HepG2 (cell line): ENCODE results near the gene KRTAP29-1. TPM values are rescaled to one million over a fixed set of nuclear protein-coding genes. Genes with fewer than 3 reads are reported as not detected.
A peak's percentile ranks its signal among the peaks of the same experiment; 100 is the strongest.

Experiments
- CAMTA2 ChIP-seq: sonication (generic); formaldehyde crosslinking; IDR thresholded peaks from 2 replicates; pipeline ENCODE4 v1.4.0; 2020; ENCODE audit warnings: mild to moderate bottlenecking, missing genetic modification reagents, borderline replicate concordance
- CENPX ChIP-seq: sonication (generic); formaldehyde crosslinking; IDR thresholded peaks from 2 replicates; pipeline ENCODE4 v1.9.0; 2021; ENCODE audit warnings: mild to moderate bottlenecking, missing genetic modification reagents, moderate library complexity
- ELF1 ChIP-seq: sonication (generic); formaldehyde crosslinking; IDR thresholded peaks from 2 replicates; pipeline ENCODE4 v1.4.0; 2020; ENCODE audit warnings: missing genetic modification reagents
- GATA4 ChIP-seq: sonication (generic); IDR thresholded peaks from 2 replicates; pipeline ENCODE4 v1.6.1; 2016; ENCODE audit warnings: antibody characterized with exemption, low read depth, borderline replicate concordance
- HNF4A ChIP-seq: sonication (generic); formaldehyde crosslinking; IDR thresholded peaks from 2 replicates; pipeline ENCODE4 v1.4.0; 2020; ENCODE audit warnings: missing genetic modification reagents
- MAZ ChIP-seq, 2 experiments: sonication (generic) in 1 of 2; formaldehyde crosslinking in 1 of 2; IDR thresholded peaks; 2 replicates each; pipeline versions ENCODE4 v1.5.0 to v1.6.1; 2012 to 2020; ENCODE audit warnings: low read depth in 2 of 2, mild to moderate bottlenecking in 2 of 2, borderline replicate concordance in 1 of 2, improper control_type of control experiment in 1 of 2, low read length in 1 of 2, missing genetic modification reagents in 1 of 2, moderate library complexity in 1 of 2
- MBD4 ChIP-seq: IDR thresholded peaks from 2 replicates; pipeline ENCODE4 v1.6.1; 2012; ENCODE audit warnings: low read length, inconsistent platforms, borderline replicate concordance
- MEIS1 ChIP-seq: sonication (generic); formaldehyde crosslinking; IDR thresholded peaks from 2 replicates; pipeline ENCODE4 v1.9.0; 2021; ENCODE audit warnings: mild to moderate bottlenecking, missing genetic modification reagents, moderate library complexity, borderline replicate concordance
- MEIS2 ChIP-seq: sonication (generic); formaldehyde crosslinking; IDR thresholded peaks from 2 replicates; pipeline ENCODE4 v1.9.0; 2021; ENCODE audit warnings: mild to moderate bottlenecking, missing genetic modification reagents
- MXD4 ChIP-seq: IDR thresholded peaks from 2 replicates; pipeline ENCODE4 v1.6.1; 2016; ENCODE audit warnings: mild to moderate bottlenecking, missing biosample characterization, missing genetic modification reagents
- NFATC3 ChIP-seq: sonication (generic); formaldehyde crosslinking; IDR thresholded peaks from 2 replicates; pipeline ENCODE4 v1.5.1; 2020; ENCODE audit warnings: mild to moderate bottlenecking, missing genetic modification reagents
- NFYC ChIP-seq: IDR thresholded peaks from 2 replicates; pipeline ENCODE4 v1.6.1; 2016; ENCODE audit warnings: missing genetic modification reagents, missing compliant biosample characterization
- PRPF4 ChIP-seq: fragments of 200-400 bp; formaldehyde crosslinking; IDR thresholded peaks from 2 replicates; pipeline ENCODE4 v1.6.1; 2016; ENCODE audit warnings: low read length, low read depth; ENCODE audit not compliant: poor library complexity, severe bottlenecking
- SETDB1 ChIP-seq: sonication (generic); formaldehyde crosslinking; IDR thresholded peaks from 2 replicates; pipeline ENCODE4 v1.5.1; 2020; ENCODE audit warnings: missing genetic modification reagents, mild to moderate bottlenecking, borderline replicate concordance
- SMAD1 ChIP-seq: sonication (generic); formaldehyde crosslinking; IDR thresholded peaks from 2 replicates; pipeline ENCODE4 v1.4.0; 2020; ENCODE audit warnings: missing genetic modification reagents, low read depth, mild to moderate bottlenecking, borderline replicate concordance
- TEAD3 ChIP-seq: optimal IDR thresholded peaks from 2 replicates; pipeline ENCODE3; 2016; ENCODE audit warnings: borderline replicate concordance
- ZBTB7B ChIP-seq: sonication (generic); formaldehyde crosslinking; IDR thresholded peaks from 2 replicates; pipeline ENCODE4 v1.4.0; 2020; ENCODE audit warnings: missing genetic modification reagents
- ZC3H4 ChIP-seq: sonication (generic); formaldehyde crosslinking; IDR thresholded peaks from 2 replicates; pipeline ENCODE4 v1.4.0; 2020; ENCODE audit warnings: missing genetic modification reagents, borderline replicate concordance
- ZFP82 ChIP-seq: sonication (generic); formaldehyde crosslinking; IDR thresholded peaks from 2 replicates; pipeline ENCODE4 v1.5.1; 2020; ENCODE audit warnings: mild to moderate bottlenecking, missing genetic modification reagents, borderline replicate concordance
- ZFX ChIP-seq: sonication (generic); formaldehyde crosslinking; IDR thresholded peaks from 2 replicates; pipeline ENCODE4 v1.4.0; 2020; ENCODE audit warnings: mild to moderate bottlenecking, low read depth, missing genetic modification reagents, moderate library complexity
- ZNF20 ChIP-seq: sonication (generic); formaldehyde crosslinking; IDR thresholded peaks from 2 replicates; pipeline ENCODE4 v1.4.0; 2020; ENCODE audit warnings: mild to moderate bottlenecking, moderate library complexity, missing genetic modification reagents
- ZNF292 ChIP-seq: sonication (generic); formaldehyde crosslinking; IDR thresholded peaks from 2 replicates; pipeline ENCODE4 v1.8.1; 2022; ENCODE audit warnings: mild to moderate bottlenecking, low read depth, missing genetic modification reagents, borderline replicate concordance
- ZNF615 ChIP-seq: sonication (generic); formaldehyde crosslinking; IDR thresholded peaks from 2 replicates; pipeline ENCODE4 v1.5.0; 2020; ENCODE audit warnings: mild to moderate bottlenecking, missing genetic modification reagents, borderline replicate concordance
- ZNF687 ChIP-seq: sonication (generic); formaldehyde crosslinking; IDR thresholded peaks from 2 replicates; pipeline ENCODE4 v1.5.1; 2020; ENCODE audit warnings: mild to moderate bottlenecking, missing genetic modification reagents, moderate library complexity
- ZNF746 ChIP-seq: sonication (generic); formaldehyde crosslinking; IDR thresholded peaks from 2 replicates; pipeline ENCODE4 v1.8.0; 2022; ENCODE audit warnings: mild to moderate bottlenecking, missing genetic modification reagents
- ZNF75D ChIP-seq: sonication (generic); formaldehyde crosslinking; IDR thresholded peaks from 2 replicates; pipeline ENCODE4 v1.8.1; 2023; ENCODE audit warnings: missing genetic modification reagents, mild to moderate bottlenecking, borderline replicate concordance
- ZNF768 ChIP-seq: sonication (generic); formaldehyde crosslinking; IDR thresholded peaks from 2 replicates; pipeline ENCODE4 v1.4.0; 2020; ENCODE audit warnings: missing genetic modification reagents
- ZNF841 ChIP-seq: sonication (generic); formaldehyde crosslinking; IDR thresholded peaks from 2 replicates; pipeline ENCODE4 v1.8.1; 2023; ENCODE audit warnings: missing genetic modification reagents, borderline replicate concordance
- polyA plus RNA-seq, 8 experiments: library from polyadenylated mRNA; depleted of rRNA in 3 of 8; stranded (reverse) in 7 of 8; unstranded in 1 of 8; fragments of >200 nt; fragmentation: Illumina TruSeq in 4 of 8; extraction: Trizol in 4 of 8; gene quantifications; 2 replicates each; pipeline versions ENCODE4 v1.2.1 to v1.2.3, GENCODE V29; 2011 to 2016; ENCODE audit warnings: low read depth in 4 of 8, missing spikeins in 1 of 8, mixed read lengths in 1 of 8; ENCODE audit not compliant: insufficient read depth in 1 of 8
- total RNA-seq, 5 experiments: library from RNA; depleted of rRNA; stranded (reverse); fragments of >200 nt; fragmentation: Illumina TruSeq; extraction: Trizol; gene quantifications; 2 replicates each; pipeline ENCODE4 v1.2.3, GENCODE V29; 2016; ENCODE audit warnings: low read depth in 1 of 5

KRTAP29-1 gene
- total and polyA plus RNA-seq, 2 of the 13 experiments (the other 11 are each of a cell fraction or from before 2014, with no cell fraction given) = not detected

GRCh38 chr17:41329279-41329948 is 26.8 kb upstream of the KRTAP29-1 start (continued):
- peak; percentile 44; the same call in 1 of the 2 replicates for TF ChIP-seq ELF1
- no peak for TF ChIP-seq ZNF20 (CRISPR knock-in tag)
- TF ChIP-seq ZNF292 = no peak
- TF ChIP-seq ZNF75D (CRISPR knock-in tag) = no peak
- no peak for TF ChIP-seq HNF4A (CRISPR knock-in tag)
- TF ChIP-seq MEIS1 (CRISPR knock-in tag) = peak; percentile 52; the same call in 1 of the 2 replicates
- TF ChIP-seq SETDB1 = no peak
- TF ChIP-seq ZFP82 (CRISPR knock-in tag) = no peak
- no peak for TF ChIP-seq SMAD1 (CRISPR knock-in tag)
- TF ChIP-seq MXD4 (CRISPR knock-in tag) = no peak
- TF ChIP-seq CENPX (CRISPR knock-in tag) = no peak
- 0 out of 2 replicates have a peak, but pooled peaks have one; percentile 31 for TF ChIP-seq MAZ (IDR thresholded peaks at IDR 0.05; ENCODE audit: borderline replicate concordance, low read depth, low read length)
- TF ChIP-seq MAZ (CRISPR knock-in tag; IDR thresholded peaks at IDR 0.05; ENCODE audit: low read depth) = no peak
- peak; percentile 17 for TF ChIP-seq TEAD3
- TF ChIP-seq ZNF746 = no peak
- TF ChIP-seq ZNF768 (CRISPR knock-in tag) = 0 out of 2 replicates have a peak, but pooled peaks have one; percentile 16
- peak; percentile 40 for TF ChIP-seq ZNF687 (CRISPR knock-in tag)
- no peak for TF ChIP-seq ZC3H4 (CRISPR knock-in tag)
- TF ChIP-seq ZBTB7B (CRISPR knock-in tag) = no peak
- TF ChIP-seq NFYC (CRISPR knock-in tag) = no peak
- no peak for TF ChIP-seq MBD4
- no peak for TF ChIP-seq CAMTA2 (CRISPR knock-in tag)
- TF ChIP-seq MEIS2 = no peak
- TF ChIP-seq NFATC3 = no peak
- no peak for TF ChIP-seq ZNF841 (CRISPR knock-in tag)
- no peak for TF ChIP-seq GATA4
- TF ChIP-seq ZNF615 = no peak
- TF ChIP-seq ZFX (CRISPR knock-in tag) = peak; percentile 32; the same call in 1 of the 2 replicates
- no peak for TF ChIP-seq PRPF4
